Measurements from ENCODE around the gene FBXO34.

The FBXO34 gene, protein sequence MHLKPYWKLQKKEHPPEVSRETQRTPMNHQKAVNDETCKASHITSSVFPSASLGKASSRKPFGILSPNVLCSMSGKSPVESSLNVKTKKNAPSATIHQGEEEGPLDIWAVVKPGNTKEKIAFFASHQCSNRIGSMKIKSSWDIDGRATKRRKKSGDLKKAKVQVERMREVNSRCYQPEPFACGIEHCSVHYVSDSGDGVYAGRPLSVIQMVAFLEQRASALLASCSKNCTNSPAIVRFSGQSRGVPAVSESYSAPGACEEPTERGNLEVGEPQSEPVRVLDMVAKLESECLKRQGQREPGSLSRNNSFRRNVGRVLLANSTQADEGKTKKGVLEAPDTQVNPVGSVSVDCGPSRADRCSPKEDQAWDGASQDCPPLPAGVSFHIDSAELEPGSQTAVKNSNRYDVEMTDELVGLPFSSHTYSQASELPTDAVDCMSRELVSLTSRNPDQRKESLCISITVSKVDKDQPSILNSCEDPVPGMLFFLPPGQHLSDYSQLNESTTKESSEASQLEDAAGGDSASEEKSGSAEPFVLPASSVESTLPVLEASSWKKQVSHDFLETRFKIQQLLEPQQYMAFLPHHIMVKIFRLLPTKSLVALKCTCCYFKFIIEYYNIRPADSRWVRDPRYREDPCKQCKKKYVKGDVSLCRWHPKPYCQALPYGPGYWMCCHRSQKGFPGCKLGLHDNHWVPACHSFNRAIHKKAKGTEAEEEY
- total RNA-seq = 46.1 to 109 (median 47.3) reads per million in 3 experiments

DNA sequence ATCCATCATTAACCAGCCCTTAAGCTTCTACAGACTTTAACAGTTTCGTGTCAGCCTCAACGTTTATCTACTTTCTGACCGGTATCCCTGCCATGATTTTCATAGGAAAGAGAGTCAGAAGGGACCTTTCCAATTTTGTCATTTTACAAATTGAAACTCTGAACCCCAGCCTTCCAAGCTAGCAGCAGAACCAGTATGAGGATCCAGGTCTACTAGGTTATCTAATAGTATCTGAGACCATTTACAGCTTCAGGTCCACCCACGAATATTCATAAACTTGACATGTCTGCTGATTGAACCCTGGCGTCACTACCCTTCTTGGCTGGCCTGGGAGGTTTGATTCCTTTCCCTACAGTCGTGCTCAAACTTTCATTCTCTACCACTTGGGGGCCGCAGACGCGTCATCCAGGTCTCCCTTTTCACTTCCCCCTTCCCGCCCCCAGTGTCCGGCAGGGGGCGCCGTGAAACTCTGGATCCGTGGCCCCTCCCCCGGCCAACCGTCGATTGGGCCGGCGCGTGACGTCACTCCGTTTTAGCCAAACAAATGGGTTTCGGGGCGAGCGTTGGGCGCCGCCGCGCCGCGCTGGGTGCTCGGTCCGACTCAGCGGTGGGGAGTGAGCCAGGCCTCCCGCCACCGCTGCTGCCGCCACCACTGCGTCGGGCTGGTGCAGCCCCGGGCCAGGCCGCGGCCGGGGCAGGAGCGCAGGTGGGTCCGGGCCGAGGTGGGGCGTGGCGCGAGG is at the start of gene FBXO34:
FBXO34 (plus strand) TSS at position 590 of the 740 bp plus-strand sequence. CDS start 78,970 bp downstream, outside the sequence.
- peak; percentile 98 for DNase-seq

DNA sequence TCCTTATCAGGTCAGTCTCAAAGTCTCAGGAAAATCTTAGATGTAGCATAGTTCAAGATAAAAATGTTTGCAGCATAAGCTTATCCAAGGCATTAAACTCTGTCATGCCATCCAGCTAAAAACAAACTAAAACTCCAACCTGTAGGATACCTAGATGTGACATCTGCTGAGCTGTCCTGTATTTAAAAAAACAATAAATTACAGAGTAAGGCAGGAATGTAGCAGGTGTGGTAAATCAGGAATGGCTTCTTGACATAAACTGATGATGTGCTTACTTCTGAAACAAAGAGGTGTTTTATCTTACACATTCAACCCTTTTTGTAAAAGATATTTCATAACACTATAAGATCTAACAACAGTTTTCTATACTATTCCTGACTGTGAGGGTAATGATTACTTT is 49.3 kb upstream of the FBXO34 start:
- no peak for DNase-seq

DNA sequence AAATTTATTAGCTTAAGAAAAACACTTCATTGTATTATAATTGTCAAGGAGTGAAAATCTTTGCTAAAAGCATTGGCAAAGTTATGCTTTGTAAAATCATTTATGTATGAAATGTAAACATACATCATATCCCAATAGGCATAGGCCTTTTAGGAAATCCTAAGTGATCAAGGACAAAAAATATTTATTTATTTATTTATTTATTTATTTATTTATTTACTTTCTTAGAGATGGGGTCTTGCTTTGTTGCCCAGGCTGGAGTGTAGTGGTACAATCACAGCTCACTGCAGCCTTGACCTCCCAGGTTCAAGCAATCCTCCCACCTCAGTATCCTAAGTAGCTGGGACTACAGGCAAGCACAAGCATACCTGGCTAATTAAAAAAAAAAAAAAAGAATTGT is 47.9 kb upstream of the FBXO34 start:
- DNase-seq = no peak

DNA sequence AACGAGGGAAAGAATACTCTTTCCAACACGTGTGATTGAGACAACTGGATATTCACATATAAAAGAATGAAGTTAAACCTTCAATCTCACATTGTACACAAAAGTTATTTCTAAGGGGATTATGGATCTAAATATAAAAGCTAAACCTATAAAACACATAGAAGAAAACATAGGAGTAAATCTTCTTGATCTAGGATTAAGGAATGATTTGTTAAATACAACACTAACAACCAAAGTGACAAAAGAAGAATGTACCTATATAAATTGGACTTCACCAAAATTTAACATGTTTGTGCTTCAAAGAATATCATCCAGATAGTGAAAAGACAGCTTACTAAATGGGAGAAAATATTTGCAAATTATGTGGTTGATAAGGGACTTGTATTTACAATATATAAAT is 43.0 kb upstream of the FBXO34 start:
- DNase-seq = no peak

DNA sequence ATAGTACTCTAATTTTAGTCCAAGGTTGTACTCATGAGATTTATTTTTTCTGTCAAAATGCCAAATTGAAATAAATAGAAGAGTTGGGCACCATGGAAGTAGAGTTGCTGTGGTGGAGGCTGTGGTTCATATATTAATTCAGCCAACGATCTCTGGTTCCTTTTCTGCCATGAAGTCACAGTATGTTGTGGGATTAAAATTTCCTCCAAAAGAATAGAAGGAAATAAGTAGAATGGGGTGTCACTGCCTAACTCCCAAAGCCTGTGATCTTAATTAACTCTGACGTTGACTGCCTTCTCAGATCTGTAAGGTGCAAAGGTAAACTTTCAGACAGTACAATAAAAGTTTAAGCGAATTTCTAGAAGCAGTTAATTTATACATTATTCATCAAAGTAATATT is 37.6 kb upstream of the FBXO34 start:
- DNase-seq = no peak

DNA sequence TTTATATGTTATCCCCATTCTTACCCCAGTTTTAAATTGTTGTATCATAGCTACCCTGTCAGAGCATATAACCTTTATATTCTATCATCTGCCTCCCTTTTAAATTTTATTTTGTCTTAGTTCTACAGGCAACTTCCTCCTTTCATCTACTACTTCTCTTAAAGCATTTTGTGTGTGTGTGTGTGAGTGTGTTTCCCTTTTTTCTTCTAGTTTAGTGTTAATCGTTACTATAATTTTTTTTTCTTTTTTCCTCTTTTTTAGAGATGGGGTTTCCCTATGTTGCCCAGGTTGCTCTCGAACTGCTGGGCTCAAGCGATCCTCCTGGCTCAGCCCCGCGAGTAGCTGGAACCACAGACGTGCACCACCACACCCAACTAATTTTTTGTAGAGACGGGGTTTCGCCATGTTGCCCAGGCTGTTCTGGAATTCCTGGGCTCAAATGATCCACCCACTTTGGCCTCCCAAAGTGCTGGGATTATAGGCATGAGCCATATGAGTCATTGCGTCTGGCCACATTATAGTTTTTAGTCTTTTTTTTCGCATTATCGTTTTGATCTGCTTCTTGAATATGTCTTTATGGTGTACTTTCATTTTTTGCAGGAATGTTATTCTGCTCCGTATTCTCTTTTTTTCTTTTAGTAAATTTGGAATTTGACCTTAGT is 33.1 kb upstream of the FBXO34 start:
- DNase-seq = no peak

DNA sequence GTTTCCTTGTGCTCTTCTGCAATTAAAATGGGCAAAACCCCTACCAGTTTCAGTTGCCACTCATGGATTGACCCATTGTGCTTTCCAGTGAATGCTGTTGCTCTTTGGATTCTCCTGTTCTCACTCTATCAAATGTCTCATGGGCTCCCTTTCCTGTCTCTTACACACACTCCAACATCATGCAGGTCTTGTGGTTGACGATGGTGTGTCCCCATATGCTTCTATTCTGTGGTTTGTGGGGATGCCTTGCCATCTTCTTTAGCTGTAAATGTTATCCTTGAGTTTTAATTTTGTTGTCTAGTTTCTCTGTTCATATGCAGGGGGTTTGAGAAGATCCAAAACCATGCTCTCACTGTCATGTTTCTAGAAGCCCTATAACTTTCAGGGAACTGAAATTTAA is 31.9 kb upstream of the FBXO34 start:
- no peak for DNase-seq

DNA sequence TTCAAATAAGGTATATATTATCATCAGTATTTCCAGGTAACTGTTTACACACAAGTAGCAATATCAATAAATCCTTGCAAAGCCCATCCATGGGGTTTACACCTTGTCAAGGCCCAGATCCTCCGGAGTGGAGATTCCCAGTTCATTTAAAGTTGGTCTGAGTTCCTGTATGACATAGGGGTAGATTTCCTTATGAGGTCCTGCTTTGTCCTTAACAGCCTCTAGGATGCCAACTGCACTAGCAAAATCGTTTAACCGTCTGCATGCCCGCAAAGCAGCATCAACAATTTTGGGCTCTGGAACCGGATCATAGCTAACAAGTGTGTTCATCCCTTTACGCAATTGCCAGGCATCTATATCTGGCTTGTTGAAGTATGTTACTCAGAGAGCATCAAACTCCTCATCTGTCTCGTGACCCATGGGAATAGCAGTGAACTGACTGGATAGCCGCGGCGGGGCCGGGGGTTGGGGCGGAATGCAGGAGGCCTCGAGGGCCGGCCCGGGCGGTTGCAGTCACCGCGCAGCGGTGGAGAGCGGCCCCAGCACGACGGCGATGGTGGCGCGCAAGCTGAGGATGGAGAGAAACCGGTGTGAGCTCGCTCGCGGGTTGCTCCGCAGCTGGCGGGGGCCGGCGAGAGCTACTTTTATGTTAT is 30.6 kb upstream of the FBXO34 start:
- DNase-seq = no peak

DNA sequence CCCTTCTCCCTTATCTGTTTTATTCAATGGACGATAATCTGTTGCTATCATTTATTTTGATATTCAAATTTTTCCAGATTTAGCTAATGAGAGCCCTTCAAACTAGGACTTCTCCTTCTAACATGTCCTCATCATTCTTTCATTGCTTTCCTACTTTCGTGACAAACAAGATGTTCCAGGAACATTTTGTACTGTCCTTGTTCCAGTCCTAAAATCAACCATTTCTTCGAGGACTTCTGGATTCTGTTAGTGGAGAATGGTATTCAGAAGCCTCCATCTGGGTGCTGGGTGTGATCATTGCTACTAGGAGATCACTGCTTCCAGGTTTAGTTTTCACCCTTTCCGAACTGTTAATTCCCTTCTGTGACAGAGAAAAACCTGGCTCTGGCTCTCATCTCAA is 29.5 kb upstream of the FBXO34 start:
- DNase-seq = no peak

DNA sequence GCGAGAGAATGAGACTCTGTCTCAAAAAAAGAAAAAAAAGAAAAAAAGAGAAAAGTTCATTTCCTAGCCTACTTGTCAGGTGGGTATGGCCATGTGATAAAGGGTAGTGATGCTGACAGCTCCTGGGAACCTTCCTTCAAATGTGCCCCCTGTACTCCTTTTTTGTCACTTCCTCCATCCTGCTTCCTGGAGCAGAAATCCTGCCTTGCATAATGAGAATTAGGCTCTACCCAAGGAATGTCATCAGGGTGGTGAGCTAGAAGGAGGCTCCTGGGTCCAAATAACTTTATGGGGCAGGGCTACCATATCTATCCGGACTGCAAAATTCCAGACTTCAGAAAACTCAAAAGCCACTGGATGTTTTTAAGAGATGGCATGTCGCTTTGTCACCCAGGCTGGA is 27.8 kb upstream of the FBXO34 start:
- DNase-seq = no peak

DNA sequence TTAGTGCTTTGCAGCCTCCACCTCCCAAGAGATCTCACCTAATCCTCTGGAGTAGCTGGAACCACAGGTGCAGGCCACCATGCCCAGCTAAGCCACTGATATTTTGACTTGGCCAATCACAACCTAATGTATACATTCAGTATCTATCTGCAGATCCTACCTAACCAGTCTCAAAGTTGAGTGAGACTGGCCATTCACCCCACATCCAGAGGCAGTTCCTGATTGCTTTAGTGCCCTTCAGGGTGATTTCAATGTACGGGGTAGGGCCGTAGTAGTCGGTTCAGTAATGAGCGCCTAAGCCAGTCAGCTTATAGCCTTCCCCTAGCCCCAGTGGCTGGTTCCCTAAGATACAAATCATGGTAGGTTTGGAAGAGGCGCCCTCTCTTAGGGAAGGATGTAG is 27.4 kb upstream of the FBXO34 start:
- no peak for DNase-seq

DNA sequence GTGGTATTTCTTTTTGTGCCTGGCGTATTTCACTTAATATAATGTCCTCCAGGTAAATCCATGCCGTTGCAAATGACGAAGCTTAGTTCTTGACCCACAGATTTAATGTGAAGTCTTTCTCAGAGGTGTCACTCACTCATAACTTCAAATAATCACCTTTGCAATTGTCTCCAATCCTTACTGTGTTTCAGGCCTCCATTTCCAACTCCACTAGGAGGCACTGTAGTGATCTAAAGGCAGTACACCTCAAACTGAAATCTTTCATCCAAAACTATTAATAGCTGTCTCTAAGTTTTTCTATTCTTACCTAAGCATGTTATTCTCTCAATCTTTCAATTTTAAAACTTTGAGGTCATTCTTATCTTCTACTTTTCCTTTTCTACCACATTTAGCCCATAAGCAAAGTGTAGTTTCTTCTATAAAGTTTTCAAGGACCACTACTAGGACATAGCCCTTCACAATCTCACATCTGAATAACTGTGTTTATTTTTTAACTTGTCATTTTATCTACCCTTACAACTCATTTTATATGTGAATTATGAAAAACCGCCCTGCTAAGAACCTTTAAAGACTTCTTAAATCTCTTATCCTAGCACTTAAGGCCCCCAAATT is 25.5 kb upstream of the FBXO34 start:
- peak; percentile 41 for DNase-seq

DNA sequence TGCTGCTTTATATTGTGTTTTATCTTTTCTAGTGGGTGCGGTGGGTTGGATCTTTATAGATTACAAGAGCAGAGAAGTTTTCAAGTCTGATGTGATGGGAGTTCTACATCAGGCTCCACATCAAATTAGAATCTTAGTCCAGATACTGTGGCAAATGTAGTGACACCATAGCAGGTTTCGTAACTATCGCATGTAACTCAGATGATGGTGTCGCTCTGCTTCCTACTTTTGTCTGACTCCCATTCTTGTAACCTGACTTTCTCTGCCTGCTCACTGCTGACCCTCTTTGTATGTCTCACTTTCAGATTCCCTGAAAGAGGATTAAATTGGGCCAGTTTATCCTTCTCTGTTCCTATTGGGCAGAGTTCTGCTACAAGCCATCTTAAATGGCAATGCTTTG is 22.8 kb upstream of the FBXO34 start:
- DNase-seq = no peak

DNA sequence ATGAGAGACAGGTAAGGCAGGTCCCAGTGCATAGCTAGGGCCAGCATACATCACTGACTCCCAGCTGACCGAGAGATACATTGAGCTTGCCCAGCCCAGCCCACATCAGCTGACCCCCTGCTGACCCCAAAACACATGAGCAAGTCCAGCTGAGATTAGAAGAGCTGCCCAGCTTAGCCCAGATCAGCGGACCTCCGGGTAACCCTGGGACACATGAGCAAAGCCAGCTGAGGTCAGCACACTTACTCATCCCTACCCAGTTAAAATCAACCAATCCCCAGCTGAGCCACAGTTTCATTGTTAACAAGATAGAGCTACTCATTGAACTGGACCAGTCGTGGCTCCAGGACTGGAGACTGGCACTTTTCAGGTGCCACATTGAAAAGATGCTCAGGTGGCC is 21.8 kb upstream of the FBXO34 start:
- DNase-seq = no peak

DNA sequence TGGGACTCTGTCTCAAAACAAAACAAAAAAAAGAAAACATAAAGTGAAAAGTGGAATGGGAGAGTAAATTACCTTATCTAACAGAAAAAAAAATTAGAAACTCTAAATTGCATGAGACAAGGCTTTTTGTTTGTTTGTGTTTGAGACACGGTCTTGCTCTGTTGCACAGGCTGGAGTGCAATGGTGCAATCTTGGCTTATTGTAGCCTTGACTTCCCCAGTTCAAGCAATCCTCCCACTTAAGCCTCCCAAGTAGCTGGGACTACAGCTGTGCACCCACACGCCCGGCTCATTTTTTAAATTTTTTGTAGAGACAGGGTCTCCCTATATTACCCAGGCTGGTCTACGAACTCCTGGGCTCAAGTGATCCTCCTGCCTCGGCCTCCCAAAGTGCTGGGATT is 17.9 kb upstream of the FBXO34 start:
- DNase-seq = no peak

DNA sequence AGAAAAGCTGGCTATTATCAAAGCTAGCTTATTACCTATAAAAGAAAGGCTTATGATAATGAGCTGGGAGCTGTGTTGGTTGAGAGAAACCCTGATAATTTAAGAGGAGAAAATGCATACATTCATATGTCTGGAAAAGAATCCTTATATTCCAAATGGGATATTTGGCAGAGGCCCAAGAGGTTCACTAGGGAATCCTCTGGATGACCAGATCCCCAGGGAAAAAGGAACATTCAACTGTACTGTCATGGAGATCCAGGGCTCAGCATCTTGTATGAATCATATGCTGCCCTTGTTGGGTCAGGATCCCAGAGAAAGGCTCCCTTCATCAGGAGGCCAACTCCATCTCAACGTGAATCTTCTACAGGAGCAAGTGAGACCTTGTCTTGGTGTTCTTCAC is 16.6 kb upstream of the FBXO34 start:
- no peak for DNase-seq

DNA sequence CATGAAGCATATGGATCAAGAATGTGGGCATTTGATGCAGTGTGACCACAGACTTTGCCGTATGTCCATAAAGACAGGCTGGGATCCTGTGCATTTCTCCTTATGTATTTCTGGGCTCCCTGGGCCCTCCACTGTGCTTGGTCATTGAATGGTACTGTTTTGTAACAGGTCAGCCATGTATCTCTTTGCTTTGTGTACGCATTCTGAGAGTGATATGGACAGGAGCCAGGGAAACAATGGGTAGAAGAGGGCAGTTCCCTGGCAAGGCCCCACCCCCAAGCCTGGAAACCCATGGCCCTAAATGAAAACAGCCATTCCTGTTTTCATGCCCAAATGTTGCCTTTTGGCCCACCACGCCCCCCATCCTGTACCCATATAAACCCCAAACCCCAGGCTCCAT is 15.2 kb upstream of the FBXO34 start:
- no peak for DNase-seq

DNA sequence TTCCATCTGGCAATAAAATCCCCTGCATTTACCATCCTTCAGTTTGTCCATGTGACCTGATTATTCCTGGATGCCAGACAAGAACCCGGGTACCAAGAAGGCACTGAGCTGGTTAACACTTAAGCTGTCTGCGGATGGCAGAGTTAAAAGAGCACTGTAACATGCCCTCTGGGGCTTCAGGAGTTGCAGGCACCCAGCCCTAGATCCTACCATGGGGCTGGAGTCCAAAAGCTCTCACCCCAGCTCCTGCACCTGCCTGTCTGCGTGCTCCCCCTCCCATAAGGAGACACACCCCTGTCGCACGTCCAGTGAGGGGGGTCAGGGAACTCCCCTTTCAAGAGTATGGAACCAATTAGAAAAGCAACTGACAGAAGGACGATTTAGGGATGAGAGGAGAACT is 14.6 kb upstream of the FBXO34 start:
- no peak for DNase-seq

DNA sequence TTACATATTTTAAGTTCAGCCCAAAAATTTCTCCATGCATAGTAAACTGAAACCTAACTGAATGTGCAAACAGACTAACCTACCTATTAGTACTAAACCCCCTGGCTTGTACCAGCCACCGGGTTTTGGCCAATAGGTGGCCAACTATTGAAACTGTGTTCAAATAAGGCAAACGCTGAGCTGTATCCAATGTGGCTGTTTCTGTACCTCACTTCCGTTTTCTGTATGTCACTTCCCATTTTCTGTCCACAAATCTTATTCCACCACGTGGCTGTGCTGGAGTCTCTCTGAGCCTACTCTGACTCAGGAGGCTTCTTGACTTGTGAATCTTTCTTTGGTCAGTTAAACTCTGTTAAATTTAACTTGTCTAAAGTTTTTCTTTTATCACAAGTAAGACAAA is 6.0 kb upstream of the FBXO34 start:
- DNase-seq = no peak

DNA sequence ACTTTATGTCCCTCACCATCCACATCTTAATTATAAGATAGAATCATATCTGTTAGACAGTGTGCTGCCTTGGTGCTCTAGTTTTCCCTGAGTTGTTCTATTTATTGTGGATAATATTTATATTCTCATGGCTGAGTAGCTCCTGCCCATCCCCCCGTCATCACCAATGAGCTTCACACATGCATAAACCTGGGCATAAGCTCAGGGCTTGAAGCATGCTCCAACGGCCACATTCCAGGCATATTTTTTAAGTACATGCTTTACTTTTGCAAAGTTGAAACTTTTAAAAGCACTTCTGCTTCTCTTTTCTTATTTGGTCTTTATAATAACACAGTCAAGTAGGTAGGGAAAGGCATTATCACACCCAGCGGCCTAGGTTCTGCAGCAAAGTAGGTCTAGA is 3.4 kb upstream of the FBXO34 start:
- DNase-seq = no peak

DNA sequence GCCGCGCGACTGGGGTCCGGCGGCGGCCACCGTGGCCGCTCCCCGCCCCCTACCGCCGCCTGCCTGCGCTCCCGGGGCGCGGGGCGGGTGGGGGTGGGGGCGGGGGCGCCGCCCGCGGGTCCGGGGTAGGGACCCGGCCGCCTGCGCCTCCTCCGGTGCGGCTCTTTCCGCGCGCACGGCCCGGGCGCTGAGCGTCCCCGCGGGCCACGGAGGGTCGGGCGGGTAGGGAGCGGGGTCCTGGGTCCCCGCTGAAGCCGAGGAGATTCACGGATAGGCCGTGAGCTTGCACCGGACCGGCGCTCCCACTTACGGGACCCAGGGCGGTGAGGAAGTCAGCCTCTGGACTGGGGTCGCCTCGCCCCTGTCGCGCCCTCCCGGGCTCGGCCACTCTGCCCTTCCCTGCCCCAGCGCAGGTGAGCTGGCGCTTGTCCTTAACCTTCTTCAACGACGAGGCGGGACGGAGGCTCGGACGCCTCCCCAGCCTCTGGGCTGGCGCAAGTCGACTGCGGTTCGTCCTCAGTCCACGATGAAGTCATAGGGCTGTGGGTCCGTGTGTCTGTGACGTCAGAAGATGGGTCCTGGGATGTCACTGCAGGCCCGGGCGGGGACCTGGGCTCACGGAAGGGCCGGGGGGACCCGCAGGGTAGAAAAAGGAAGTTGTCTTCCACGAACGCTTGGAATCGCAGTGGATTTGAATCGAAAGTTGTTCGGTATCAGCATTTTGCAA is 514 bp downstream of the FBXO34 start:
- peak; percentile 48 for DNase-seq

All from central memory CD4-positive, alpha-beta T cell (primary cell).